LoVo (cell line): ENCODE results near the gene ABCA4.

ENCODE experiments used
- DNase-seq: peaks from one replicate; pipeline ENCODE4 v3.0.0-alpha.2; 2016; ENCODE audit warnings: low spot score

The ABCA4 gene

DNA sequence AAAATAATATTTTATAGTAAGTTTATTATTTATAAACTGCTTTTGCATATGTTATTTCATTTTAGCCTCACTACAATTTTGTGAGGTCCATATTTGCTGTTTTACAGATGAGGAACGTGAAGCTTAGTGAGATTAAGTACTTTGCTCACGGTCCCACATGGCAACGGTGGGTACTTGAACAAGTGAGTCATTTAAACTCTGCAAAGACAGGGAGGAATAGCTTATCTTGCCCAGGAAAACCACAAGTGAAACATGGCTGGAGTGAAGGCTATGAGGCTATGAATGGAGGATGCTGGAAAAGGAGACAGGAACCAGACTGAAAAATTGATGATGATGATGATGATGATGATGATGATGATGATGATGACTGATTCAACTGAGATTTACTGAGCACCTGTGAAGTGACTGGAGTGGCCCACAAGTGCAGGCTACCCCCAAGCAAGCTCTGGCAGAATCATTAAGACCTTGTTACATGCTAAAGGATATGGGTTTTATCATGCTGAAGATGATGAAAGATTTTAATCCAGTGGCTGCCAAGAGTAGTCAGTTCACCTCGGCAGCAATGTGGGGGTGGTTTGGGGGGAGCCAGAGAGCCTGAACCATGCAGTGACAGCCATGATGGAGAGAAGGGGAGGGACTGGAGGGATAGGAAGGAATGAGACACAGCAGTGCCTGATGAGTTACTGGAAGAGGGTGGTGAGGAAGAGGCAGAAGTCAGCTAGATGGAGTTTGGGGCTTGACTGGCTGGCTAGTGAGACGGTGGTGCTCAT, 1.4 kb upstream of the ABCA4 start:
- no peak for DNase-seq

- DNase-seq: no peak
Measured at GRCh38 chr1:94121411-94121821, 468 bp upstream of the ABCA4 start.

- no peak for DNase-seq
Measured at GRCh38 chr1:94120570-94120901, 412 bp downstream of the ABCA4 start.

GRCh38 chr1:94119796-94120569, 965 bp downstream of the ABCA4 start:
- no peak for DNase-seq

DNA sequence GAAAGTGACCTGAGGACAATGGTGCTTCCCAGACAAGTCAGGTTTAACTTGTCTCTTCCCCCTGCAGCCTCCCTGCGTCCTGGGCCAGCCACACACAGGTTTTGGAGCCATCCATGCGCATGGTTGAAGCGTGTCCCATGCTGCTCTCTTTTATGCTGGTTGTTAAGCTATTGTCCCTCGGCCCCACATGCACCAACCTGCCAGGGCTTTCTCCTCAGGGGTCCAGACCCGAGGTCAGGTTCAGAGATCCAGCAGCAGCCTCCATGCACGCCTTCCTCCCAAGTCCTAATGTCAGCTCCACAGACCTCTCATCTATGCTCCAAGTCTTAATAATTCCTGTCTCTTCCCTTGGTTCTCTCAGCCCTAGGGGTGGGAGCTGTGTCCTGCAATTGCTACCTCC, 1.6 kb downstream of the ABCA4 start:
- no peak for DNase-seq

GRCh38 chr1:94118471-94118870, 2.5 kb downstream of the ABCA4 start:
- no peak for DNase-seq

DNA sequence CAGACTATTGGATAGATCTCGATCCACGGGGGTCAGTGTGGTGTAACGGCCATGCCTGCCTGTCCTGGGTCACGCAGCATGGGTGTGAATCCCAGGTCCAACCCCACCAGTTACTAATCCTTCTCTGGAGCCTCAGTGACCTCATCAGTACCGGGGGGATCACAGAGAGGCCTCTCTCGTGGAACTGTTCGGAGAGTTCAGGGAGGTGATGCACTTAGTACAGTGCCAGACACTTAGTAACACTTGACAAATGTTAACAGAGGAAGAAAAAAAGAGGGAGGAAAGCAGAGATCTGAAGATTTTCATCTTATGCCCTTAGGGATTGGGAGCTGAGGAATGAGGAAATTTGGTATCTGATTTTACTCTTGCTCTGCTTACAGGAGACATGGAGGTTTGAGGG, 2.9 kb downstream of the ABCA4 start:
- no peak for DNase-seq

- no peak for DNase-seq
Measured at GRCh38 chr1:94117259-94117851, 3.6 kb downstream of the ABCA4 start.

DNA sequence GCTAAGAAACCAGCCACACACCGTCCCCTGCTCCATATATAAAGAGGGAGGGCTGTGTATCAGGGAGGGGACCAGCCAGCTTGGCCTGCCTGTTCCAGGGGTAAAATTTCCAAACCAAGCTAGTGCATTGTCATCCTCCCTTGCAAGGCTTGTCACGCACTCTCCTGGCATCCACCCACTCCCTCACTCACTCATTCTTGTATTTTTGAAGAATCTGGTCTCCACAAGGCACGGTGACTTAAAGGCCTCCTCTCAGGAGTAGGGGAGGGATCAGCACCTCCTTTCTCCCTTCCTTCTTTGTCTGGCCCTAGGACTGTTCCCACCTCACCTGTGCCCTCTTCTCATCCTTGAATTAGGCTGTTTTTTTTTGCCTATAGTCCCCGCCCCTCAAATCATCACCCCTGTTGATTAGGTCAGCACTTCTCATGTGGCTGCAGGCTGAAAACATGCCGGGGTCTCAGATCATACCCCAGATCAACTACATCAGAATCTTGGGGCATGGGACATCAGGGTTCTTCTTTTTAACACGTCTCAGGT, 5.0 kb downstream of the ABCA4 start:
- no peak for DNase-seq

- DNase-seq: no peak
Measured at GRCh38 chr1:94115254-94115899, 5.6 kb downstream of the ABCA4 start.

DNA sequence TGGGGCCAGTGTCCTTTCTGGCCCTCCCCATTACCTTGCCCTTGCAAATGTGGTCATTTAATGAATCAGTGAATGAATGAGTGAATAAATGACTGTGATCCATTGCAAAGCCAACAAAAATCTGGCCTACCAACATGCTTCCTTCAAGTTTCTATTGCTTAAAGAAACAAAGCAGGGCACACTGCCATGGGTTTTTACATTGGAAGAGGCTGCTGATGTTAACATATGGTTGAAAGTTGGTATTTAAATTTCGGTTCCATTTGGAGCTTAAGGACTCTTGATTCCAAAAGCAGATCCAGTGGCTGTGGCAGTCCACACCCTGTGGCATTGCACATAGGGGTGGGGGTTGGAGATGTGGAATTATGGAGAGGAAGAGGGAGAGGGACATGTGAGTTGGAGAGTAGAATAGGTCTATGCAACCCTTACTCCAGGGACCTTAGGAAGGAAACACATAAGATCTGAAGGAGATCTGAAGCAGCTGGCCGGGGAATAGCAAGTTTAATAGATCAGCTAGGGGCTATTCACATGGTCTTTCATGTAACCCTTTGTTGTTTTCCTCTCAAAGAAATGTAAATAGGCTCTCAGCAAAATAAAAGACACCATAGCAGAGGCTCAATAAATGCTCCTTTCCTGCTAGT, 7.2 kb downstream of the ABCA4 start:
- DNase-seq: no peak

DNA sequence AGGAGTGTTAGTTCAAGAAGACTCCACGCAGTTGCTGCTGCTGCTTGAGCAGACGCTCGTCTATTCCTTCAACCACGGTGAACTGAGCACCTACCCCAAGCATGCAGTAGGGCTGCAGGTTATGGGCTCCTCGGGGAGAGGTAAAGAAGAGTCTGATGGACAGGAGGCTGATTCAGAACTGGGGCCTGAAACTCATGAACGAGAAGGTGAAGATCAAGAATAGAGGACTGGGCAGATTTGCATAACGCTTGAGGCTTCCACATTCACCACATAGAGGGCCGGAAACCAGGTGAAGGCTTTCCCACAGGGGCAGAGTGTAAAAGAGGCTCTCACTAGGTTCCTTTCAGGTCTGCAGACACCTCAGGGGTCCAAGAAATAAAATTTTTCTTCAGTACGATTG, 9.1 kb downstream of the ABCA4 start:
- no peak for DNase-seq

GRCh38 chr1:94110946-94111740, 9.8 kb downstream of the ABCA4 start:
- DNase-seq: no peak

- DNase-seq: no peak
Measured at GRCh38 chr1:94110021-94110761, 10.8 kb downstream of the ABCA4 start.

- DNase-seq: no peak
Measured at GRCh38 chr1:94109478-94109877, 11.5 kb downstream of the ABCA4 start.

DNA sequence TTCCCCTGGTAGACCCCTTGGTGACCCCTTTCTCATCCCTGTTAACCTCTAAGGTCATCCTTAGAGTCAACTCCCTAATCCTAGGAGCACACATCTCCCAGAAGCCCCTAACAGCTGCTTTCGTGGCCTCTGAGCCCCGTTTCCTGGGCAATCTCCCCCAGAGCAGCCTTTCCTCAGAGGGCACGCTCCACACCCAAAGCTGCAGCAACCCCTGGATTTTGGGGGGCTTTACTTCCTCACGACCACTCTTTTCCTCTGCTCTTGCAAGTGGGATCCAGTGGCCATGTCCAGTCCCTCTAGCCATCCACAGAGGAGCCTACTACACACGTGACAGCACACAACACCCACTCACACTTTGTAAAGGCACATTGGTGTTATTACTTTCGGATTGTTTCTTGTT, 13.8 kb downstream of the ABCA4 start:
- DNase-seq: no peak

DNA sequence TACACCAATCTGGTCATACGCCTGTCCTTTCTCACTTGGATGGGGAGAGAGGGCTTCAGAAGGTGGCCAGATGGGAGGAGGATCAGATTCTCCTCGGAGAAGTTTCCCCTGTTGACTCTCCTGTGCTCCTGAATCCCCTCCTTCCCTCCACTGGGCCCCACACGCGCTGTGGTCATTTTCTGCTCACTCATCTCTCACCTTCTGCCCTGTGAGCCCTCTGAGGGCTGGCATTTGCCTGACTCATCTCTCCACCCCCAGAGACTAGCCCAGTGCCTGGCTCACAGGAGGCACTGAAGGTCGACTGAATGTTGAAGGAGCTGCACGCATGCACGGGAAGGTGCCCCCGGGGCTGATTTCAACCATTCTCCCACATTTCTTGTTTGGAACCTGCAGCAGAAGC, 14.2 kb downstream of the ABCA4 start:
- no peak for DNase-seq

DNA sequence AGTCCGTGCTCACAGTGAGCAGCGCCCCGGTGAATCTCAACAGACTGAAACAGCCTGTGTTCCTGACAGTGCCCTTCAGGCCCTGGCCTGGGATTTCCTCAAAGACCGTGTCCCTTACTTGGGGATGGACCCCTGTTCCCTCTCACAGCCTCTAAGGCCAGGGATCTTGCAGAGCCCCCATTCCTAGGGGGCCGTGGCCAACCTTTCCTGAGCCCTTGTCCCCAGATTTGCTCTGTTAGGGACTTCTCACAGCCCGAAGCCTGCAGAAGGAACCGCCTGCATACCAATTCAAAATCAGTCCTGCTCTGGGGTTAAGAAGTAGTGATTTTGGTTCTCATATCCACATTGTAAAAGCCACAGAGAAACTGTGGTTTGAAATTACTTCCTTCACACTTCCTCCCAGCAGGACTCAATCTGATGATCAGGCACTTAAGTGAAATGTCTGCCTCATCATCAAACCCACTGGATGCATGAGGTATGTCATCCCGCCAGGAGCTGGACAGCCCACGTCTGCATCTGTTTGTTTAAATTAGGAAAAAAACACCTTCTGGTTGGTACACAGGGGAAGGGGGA, 14.9 kb downstream of the ABCA4 start:
- no peak for DNase-seq

DNA sequence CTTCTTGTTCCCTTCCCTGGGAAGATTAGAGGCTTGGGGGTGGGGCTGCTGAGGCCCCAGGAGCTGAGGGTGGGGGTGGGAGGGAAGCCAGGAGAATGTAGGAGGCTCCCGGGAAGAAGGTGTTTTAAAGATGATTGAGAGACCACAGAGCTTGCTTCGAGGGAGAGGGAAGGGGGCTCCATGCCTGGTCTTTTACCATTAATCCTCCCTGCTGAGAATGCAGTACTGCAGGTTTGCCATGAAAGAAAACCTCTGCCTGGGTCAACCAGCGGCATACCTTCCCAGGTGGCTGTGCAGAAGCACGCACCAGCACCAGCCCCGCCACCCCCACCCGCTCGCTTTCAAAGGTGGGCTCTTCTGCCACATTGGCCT, 15.4 kb downstream of the ABCA4 start:
- DNase-seq: no peak
